Pancreas (tissue), 10 donors: Measurements from ENCODE around the gene C5orf58. TPM values are rescaled to one million over a fixed set of nuclear protein-coding genes. Genes with fewer than 3 reads are reported as not detected.
"Not testable (repeated sequence)": the region's sequence is repeated elsewhere in the genome, so short reads cannot be mapped to it uniquely, and the experiment has no call there.

Experiments
- ATAC-seq, 4 donors: fragments of 200-7000 bp; cut with Tn5 transposase; one replicate each; pipeline versions ENCODE4 v1.8.0 to v1.9.1; 2020; ENCODE audit warnings: mild to moderate bottlenecking in 4 of 4, moderate library complexity in 4 of 4
- DNase-seq, 6 donors: peaks; one replicate each; pipeline ENCODE4 v3.0.0-alpha.2; 2020
- FAIRE-seq: peaks from 2 replicates; lab custom pipeline; 2012; peaks lifted over from hg19 to GRCh38; lab: Jason Lieb, UNC
- H3K27ac ChIP-seq, 4 donors: fragments of 200-600 bp; sonication (generic); 1 replicate in 3 of 4; 2 replicates in 1 of 4; pipeline versions ENCODE4 v1.5.0 to v1.8.0; 2020
- H3K27me3 ChIP-seq, 4 donors: fragments of 200-600 bp; one replicate each; pipeline ENCODE4 v1.8.0; 2021
- H3K36me3 ChIP-seq, 3 donors: fragments of 200-600 bp; sonication (generic) in 1 of 3; one replicate each; pipeline versions ENCODE4 v1.5.0 to v1.8.0; 2020 to 2021
- H3K4me1 ChIP-seq, 3 donors: fragments of 200-600 bp; one replicate each; pipeline ENCODE4 v1.8.0; 2021
- H3K4me3 ChIP-seq, 4 donors: fragments of 200-600 bp; sonication (generic) in 2 of 4; one replicate each; pipeline versions ENCODE4 v1.5.0 to v1.8.0; 2020 to 2021
- H3K9me3 ChIP-seq, 4 donors: fragments of 200-600 bp; one replicate each; pipeline ENCODE4 v1.8.0; 2021
- WGBS, 2 donors: extraction: QIAGEN DNeasy Blood & Tissue Kit; methylation state at CpG; one replicate each; pipeline ENCODE4 v1.1.7; 2013; 5-methylcytosine and 5-hydroxymethylcytosine counted together
- intact Hi-C, 3 donors: fragments of 100-400 bp; cut with DNase I; formaldehyde crosslinking; loops; one replicate each; pipeline versions ENCODE4 v1.11.1 to v1.14.2; 2022
- polyA plus RNA-seq, 2 donors: library from polyadenylated mRNA; stranded (reverse); fragments of 200-250 nt; gene quantifications; one replicate each; pipeline ENCODE4 v1.2.3, GENCODE V29; 2013
- total RNA-seq, 6 donors: library from RNA; stranded (reverse); fragmentation: NEBNext Ultra II Directional in 4 of 6; extraction: Animal tissue kit (Norgen Biotek cat#: 25700) in 4 of 6; gene quantifications; one replicate each; pipeline versions ENCODE4 v1.2.1 to v1.2.4, GENCODE V29; 2021 to 2023
- TF ChIP-seq, protein P1 (sequence below), 4 donors: fragments of 200-600 bp; sonication (generic) in 3 of 4; IDR thresholded peaks; one replicate each; pipeline versions ENCODE4 v1.5.0 to v1.8.0; 2021; ENCODE audit warnings: antibody characterized with exemption in 4 of 4
- donor health status: healthy with polysubstance abuse.
- donor health status: DM: no; HTN: no; CAD: no; lungs with moderate emphysema.
- donor health status: DM: no; HTN: no; CAD: no.
- donor health status: control.
- donor health status: control.
- donor health status: Bipolar disorder and iron deficiency.
- donor health status: DM: yes; HTN: yes; CAD: no.
- donor health status: DM: no; HTN: no; CAD: no.
- donor health status: DM: no; HTN: no; CAD: no.
- donor health status: DM: yes; HTN: yes; CAD: no.

The C5orf58 gene
- total and polyA plus RNA-seq, 8 donors = 0.21 TPM; not detected in 7

DNA sequence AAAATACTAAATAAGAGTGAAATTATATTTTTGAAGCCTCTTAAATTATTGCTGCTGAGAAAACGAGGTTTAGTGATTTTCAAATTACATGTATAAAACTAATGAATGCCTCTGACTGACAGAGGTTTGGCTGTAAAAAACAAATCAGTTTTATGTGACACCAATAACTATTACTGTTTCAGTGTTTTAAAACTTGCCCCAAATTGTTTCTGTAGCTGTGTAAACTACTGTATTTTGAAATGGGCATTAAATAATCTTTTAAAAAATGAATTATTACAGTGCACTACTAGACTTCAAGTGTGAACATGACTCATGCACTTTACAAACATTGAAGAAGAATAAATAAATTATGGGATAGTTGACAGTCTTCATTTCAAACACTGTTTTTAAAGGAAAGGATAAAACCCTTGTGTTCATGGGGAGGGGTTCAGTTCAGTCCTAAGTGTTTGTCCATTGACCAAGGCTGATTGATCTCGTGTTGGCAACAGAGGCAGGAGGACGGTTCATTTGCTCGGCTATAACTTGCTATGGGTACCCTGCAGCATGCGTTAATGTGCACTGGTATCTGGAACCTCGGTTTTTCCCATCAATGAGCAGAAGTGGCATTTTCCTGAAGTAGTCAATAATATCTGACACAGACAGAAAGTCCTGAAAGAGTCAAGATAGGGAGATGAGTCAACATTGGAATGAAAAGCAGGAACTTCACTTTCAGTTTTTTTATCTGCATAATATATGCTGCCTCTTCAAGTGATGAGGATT lies 15.6 kb downstream of the C5orf58 start:
- intact Hi-C loops = no loop called here
- H3K36me3 ChIP-seq = no peaks in the 10 kb centered on the region

DNA sequence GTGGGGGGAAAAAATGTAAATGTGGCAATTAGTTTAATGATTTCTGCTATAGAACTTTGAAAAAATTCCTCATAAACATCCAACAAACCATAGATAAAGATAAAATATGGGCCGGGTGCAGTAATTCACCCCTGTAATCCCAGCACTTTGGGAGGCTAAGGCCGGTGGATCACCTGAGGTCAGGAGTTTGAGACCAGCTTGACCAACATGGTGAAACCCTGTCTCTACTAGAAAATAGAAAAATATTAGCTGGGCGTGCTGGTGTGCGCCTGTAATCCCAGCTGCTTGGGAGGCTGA lies 16.1 kb downstream of the C5orf58 start:
- H3K9me3 ChIP-seq, H3K27ac ChIP-seq, ATAC-seq, H3K36me3 ChIP-seq, DNase-seq, intact Hi-C loops, FAIRE-seq, H3K4me1 ChIP-seq, H3K27me3 ChIP-seq, H3K4me3 ChIP-seq: not testable (repeated sequence)
- WGBS, 2 donors = 70 to 84% methylated on average over 4 of the region's 4 CpGs

More for the DNA sequence above, 15.6 kb downstream of the C5orf58 start:
- ATAC-seq = no peak
- Histone ChIP-seq H3K4me1 (no peaks in the 10 kb centered on the region), H3K4me3 (no peak overlapping the region), H3K9me3 (no peaks in the 10 kb centered on the region), H3K27ac (no peak overlapping the region), H3K27me3 (no peaks in the 10 kb centered on the region)
- WGBS, 2 donors = 44 to 56% methylated on average over 6 of the region's 6 CpGs
- no peak for FAIRE-seq
- TF ChIP-seq, protein P1, sequence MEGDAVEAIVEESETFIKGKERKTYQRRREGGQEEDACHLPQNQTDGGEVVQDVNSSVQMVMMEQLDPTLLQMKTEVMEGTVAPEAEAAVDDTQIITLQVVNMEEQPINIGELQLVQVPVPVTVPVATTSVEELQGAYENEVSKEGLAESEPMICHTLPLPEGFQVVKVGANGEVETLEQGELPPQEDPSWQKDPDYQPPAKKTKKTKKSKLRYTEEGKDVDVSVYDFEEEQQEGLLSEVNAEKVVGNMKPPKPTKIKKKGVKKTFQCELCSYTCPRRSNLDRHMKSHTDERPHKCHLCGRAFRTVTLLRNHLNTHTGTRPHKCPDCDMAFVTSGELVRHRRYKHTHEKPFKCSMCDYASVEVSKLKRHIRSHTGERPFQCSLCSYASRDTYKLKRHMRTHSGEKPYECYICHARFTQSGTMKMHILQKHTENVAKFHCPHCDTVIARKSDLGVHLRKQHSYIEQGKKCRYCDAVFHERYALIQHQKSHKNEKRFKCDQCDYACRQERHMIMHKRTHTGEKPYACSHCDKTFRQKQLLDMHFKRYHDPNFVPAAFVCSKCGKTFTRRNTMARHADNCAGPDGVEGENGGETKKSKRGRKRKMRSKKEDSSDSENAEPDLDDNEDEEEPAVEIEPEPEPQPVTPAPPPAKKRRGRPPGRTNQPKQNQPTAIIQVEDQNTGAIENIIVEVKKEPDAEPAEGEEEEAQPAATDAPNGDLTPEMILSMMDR (IDR thresholded peaks at IDR 0.05) = no peak
- no peak for DNase-seq

DNA sequence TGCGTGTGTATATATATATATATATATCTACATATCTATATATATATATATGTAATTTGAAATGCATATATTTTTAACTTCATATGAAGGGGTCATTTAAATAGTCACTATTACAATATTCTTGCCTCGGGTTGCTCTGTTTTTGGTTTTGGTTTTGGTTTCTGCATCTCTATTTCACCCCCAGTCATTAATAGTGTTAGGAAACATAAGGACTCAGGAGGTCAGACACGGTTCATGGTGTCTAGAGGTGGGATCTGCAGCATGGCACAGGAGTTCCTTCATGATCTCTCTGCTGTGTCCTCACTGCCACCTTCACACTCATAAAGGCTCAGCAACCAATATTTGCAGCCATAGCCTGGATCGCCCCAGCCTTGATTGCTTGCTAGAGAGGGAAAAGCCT lies 16.6 kb downstream of the C5orf58 start:
- ATAC-seq = no peak
- Histone ChIP-seq H3K4me3 (no peak overlapping the region), H3K4me1 (no peaks in the 10 kb centered on the region), H3K36me3 (no peaks in the 10 kb centered on the region), H3K27ac (no peak overlapping the region), H3K27me3 (no peaks in the 10 kb centered on the region), H3K9me3 (no peaks in the 10 kb centered on the region)
- FAIRE-seq = no peak
- TF ChIP-seq, protein P1 (IDR thresholded peaks at IDR 0.05) = no peak
- DNase-seq = no peak
- intact Hi-C loops = no loop called here
- 63 to 80% methylated on average over 4 of the region's 4 CpGs for WGBS, 2 donors

DNA sequence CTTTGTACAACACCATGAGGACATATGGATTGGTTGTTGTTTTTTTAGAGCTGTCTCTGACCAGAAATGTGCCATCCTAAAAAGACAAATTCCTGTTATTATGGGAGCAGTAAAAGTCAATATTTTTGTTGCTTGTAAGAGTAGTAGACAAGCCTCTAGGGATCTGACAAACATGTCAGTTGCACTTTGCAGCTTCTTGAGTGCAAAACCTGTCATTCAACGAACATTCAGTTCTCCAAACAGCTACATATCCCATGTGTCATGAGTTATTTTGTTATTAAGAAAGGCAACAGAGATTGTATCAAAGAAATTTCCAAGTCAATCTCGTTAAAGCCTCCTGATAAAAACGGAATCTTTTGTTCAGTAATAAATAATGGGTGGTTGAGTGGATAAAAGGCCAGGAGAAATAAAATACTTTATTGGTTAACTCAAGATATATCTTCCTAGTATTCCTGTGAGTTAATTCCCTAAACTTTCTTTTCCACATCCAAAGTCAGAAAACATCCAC lies 18.1 kb downstream of the C5orf58 start:
- TF ChIP-seq, protein P1 (IDR thresholded peaks at IDR 0.05) = no peak
- peaks cover 0 to 4% (median 0%) of the 10 kb centered on the region in 4 donors for H3K27me3 ChIP-seq
- no peak overlapping the region for H3K4me3 ChIP-seq
- ATAC-seq (no peak), FAIRE-seq (no peak), DNase-seq (no peak)
- no peak overlapping the region for H3K27ac ChIP-seq
- intact Hi-C loops = no loop called here
- no peaks in the 10 kb centered on the region for H3K36me3 ChIP-seq
- WGBS, 2 donors = 40 to 52% methylated on average over 3 of the region's 3 CpGs
- no peaks in the 10 kb centered on the region for H3K4me1 ChIP-seq
- no peaks in the 10 kb centered on the region for H3K9me3 ChIP-seq

DNA sequence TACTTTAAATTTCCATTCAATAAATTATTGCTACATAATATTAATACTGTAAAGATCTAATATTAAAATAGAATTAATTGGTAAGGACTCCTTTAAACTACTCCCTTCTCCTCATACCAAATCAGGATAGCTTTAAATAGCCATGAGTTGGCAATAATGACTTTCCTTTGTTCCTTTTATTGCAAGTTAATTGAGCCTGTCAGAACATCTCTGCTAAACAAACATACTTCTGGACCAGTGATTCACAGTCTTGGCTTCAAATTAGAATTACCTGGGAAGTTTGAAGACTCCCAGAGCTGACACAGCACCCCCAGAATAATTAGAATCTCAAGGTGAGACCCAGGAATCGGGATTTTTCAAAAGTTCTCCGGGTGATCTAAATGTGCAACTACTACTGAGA lies 18.7 kb downstream of the C5orf58 start:
- 46 to 73% methylated on average over 2 of the region's 2 CpGs for WGBS, 2 donors
- no peaks in the 10 kb centered on the region for H3K9me3 ChIP-seq
- H3K27me3 ChIP-seq = peaks cover 0 to 4% (median 0%) of the 10 kb centered on the region in 4 donors
- DNase-seq (no peak), ATAC-seq (no peak), FAIRE-seq (no peak)
- no peak overlapping the region for H3K4me3 ChIP-seq
- no peak overlapping the region for H3K27ac ChIP-seq
- H3K36me3 ChIP-seq = no peaks in the 10 kb centered on the region
- H3K4me1 ChIP-seq = no peaks in the 10 kb centered on the region
- TF ChIP-seq, protein P1 (IDR thresholded peaks at IDR 0.05) = no peak
- intact Hi-C loops = no loop called here
